IMR-90 (cell line): ENCODE measurements around the gene TBC1D22B. TPM values are rescaled to one million over a fixed set of nuclear protein-coding genes. Genes with fewer than 3 reads are reported as not detected.

Experiments
- ATAC-seq: fragments of 200-7000 bp; cut with Tn5 transposase; 2 replicates; pipeline ENCODE4 v1.9.1; 2020; ENCODE audit warnings: low read depth, mild to moderate bottlenecking, moderate library complexity
- BruUV-seq: library from RNA; stranded (reverse); fragments of 400-500 nt; replicated peaks from 2 replicates; lab custom pipeline; 2021; lab: Mats Ljungman, UMichigan
- CTCF ChIA-PET: fragments of 300-600 bp; formaldehyde crosslinking; extraction: SDS; loops from one replicate; lab custom pipeline; 2021; ENCODE audit warnings: antibody characterized with exemption; lab: Yijun Ruan, JAX
- POLR2A ChIA-PET: fragments of 300-600 bp; sonication (Branson Sonifier 250); formaldehyde crosslinking; loops from one replicate; lab custom pipeline; 2022; ENCODE audit warnings: antibody characterized with exemption; ENCODE audit not compliant: unreplicated experiment; lab: Charles Lee
- DNase-seq: peaks from one replicate; pipeline ENCODE4 v3.0.0; 2013
- H2AFZ ChIP-seq: replicated peaks from 2 replicates; pipeline ENCODE3; 2013; ENCODE audit warnings: low read length, mild to moderate bottlenecking; ENCODE audit not compliant: poor library complexity
- H2AK5ac ChIP-seq: 2 replicates; pipeline ENCODE4 v1.6.1; 2013; ENCODE audit warnings: low read depth, low read length, inconsistent platforms
- H2AK9ac ChIP-seq: replicated peaks from 2 replicates; pipeline ENCODE3; 2013; ENCODE audit warnings: mild to moderate bottlenecking, low read depth, low read length, moderate library complexity; ENCODE audit not compliant: poor library complexity
- H2BK120ac ChIP-seq: 2 replicates; pipeline ENCODE4 v1.6.1; 2013; ENCODE audit warnings: low read depth, low read length, inconsistent platforms
- H2BK15ac ChIP-seq: 3 replicates; pipeline ENCODE4 v1.6.1; 2013; ENCODE audit warnings: low read depth, low read length, inconsistent platforms
- H2BK20ac ChIP-seq: 2 replicates; pipeline ENCODE4 v1.6.1; 2013; ENCODE audit warnings: low read depth, mild to moderate bottlenecking, inconsistent platforms, low read length, moderate library complexity
- H2BK5ac ChIP-seq: 2 replicates; pipeline ENCODE4 v1.6.1; 2013; ENCODE audit warnings: mild to moderate bottlenecking, low read depth, low read length, inconsistent platforms; ENCODE audit not compliant: poor library complexity, severe bottlenecking
- H3K14ac ChIP-seq: replicated peaks from 2 replicates; pipeline ENCODE4 v1.6.1; 2013; ENCODE audit warnings: low read depth, low read length, inconsistent platforms
- H3K18ac ChIP-seq: 2 replicates; pipeline ENCODE4 v1.6.1; 2013; ENCODE audit warnings: low read depth, low read length, control low read depth
- H3K23ac ChIP-seq: 2 replicates; pipeline ENCODE4 v1.6.1; 2013; ENCODE audit warnings: low read depth, low read length, inconsistent platforms
- H3K27ac ChIP-seq: 2 replicates; pipeline ENCODE4 v1.5.1; 2013; ENCODE audit warnings: mild to moderate bottlenecking, control low read depth, low read length; ENCODE audit not compliant: insufficient read depth
- H3K27me3 ChIP-seq: 2 replicates; pipeline ENCODE4 v1.6.1; 2013; ENCODE audit warnings: low read length; ENCODE audit not compliant: control insufficient read depth, insufficient read depth
- H3K36me3 ChIP-seq: 2 replicates; pipeline ENCODE4 v1.6.1; 2013; ENCODE audit warnings: low read length, mixed read lengths; ENCODE audit not compliant: control insufficient read depth, insufficient read depth
- H3K4ac ChIP-seq: 2 replicates; pipeline ENCODE4 v1.6.1; 2013; ENCODE audit warnings: low read depth, low read length, inconsistent platforms
- H3K4me1 ChIP-seq: 2 replicates; pipeline ENCODE4 v1.6.1; 2013; ENCODE audit warnings: low read length, mixed read lengths; ENCODE audit not compliant: control insufficient read depth, insufficient read depth
- H3K4me2 ChIP-seq: 2 replicates; pipeline ENCODE4 v1.6.1; 2013; ENCODE audit warnings: low read depth, mild to moderate bottlenecking, control low read depth, low read length, moderate library complexity
- H3K4me3 ChIP-seq: 2 replicates; pipeline ENCODE4 v1.5.1; 2013; ENCODE audit warnings: low read depth, mild to moderate bottlenecking, control low read depth, low read length, moderate library complexity; ENCODE audit not compliant: insufficient read depth
- H3K56ac ChIP-seq: 2 replicates; pipeline ENCODE4 v1.6.1; 2013; ENCODE audit warnings: low read length, inconsistent platforms; ENCODE audit not compliant: insufficient read depth; ENCODE audit errors: extremely low read depth
- H3K79me1 ChIP-seq, 2 experiments: 2 replicates each; pipeline ENCODE4 v1.6.1; 2013; ENCODE audit warnings: low read length in 2 of 2, inconsistent platforms in 1 of 2, low read depth in 1 of 2
- H3K9ac ChIP-seq: 2 replicates; pipeline ENCODE4 v1.6.1; 2013; ENCODE audit warnings: low read depth, low read length, control low read depth
- H3K9me1 ChIP-seq: 2 replicates; pipeline ENCODE4 v1.6.1; 2013; ENCODE audit warnings: low read length, inconsistent platforms; ENCODE audit not compliant: insufficient read depth
- H3K9me3 ChIP-seq: 2 replicates; pipeline ENCODE4 v1.6.1; 2013; ENCODE audit warnings: low read length; ENCODE audit not compliant: control insufficient read depth, insufficient read depth
- H4K20me1 ChIP-seq: 2 replicates; pipeline ENCODE4 v1.6.1; 2013; ENCODE audit warnings: low read length, inconsistent platforms; ENCODE audit not compliant: insufficient read depth
- H4K5ac ChIP-seq: 2 replicates; pipeline ENCODE4 v1.6.1; 2013; ENCODE audit warnings: mild to moderate bottlenecking, low read depth, low read length, control low read depth
- H4K8ac ChIP-seq, 2 experiments: 2 replicates each; pipeline ENCODE4 v1.6.1; 2013; ENCODE audit warnings: low read depth in 2 of 2, low read length in 2 of 2, control low read depth in 1 of 2, inconsistent platforms in 1 of 2
- H4K91ac ChIP-seq: 2 replicates; pipeline ENCODE4 v1.6.1; 2013; ENCODE audit warnings: low read depth, low read length, inconsistent platforms; ENCODE audit not compliant: insufficient read depth
- BHLHE40 ChIP-seq: fragments of 150-350 bp; IDR thresholded peaks from 2 replicates; pipeline ENCODE4 v1.6.1; 2016; ENCODE audit warnings: mild to moderate bottlenecking, low read depth, low read length
- CHD1 ChIP-seq: IDR thresholded peaks from 2 replicates; pipeline ENCODE4 v1.6.1; 2012; ENCODE audit warnings: low read depth, low read length, improper control_type of control experiment
- FOS ChIP-seq: fragments of 150-350 bp; IDR thresholded peaks from 2 replicates; pipeline ENCODE4 v1.6.1; 2016; ENCODE audit warnings: low read depth, low read length
- MAFK ChIP-seq: IDR thresholded peaks from 2 replicates; pipeline ENCODE4 v1.6.1; 2012; ENCODE audit warnings: low read depth, low read length, improper control_type of control experiment
- MAZ ChIP-seq: IDR thresholded peaks from 2 replicates; pipeline ENCODE4 v1.6.1; 2012; ENCODE audit warnings: low read depth, mild to moderate bottlenecking, low read length, improper control_type of control experiment, moderate library complexity, borderline replicate concordance
- MXI1 ChIP-seq: IDR thresholded peaks from 2 replicates; pipeline ENCODE4 v1.6.1; 2012; ENCODE audit warnings: low read depth, mild to moderate bottlenecking, low read length, moderate library complexity, borderline replicate concordance
- NFE2L2 ChIP-seq: fragments of 150-350 bp; IDR thresholded peaks from 2 replicates; pipeline ENCODE4 v1.6.1; 2016; ENCODE audit warnings: low read depth, mild to moderate bottlenecking, low read length
- POLR2A ChIP-seq: IDR thresholded peaks from 2 replicates; pipeline ENCODE4 v1.6.1; 2012; ENCODE audit warnings: mild to moderate bottlenecking, low read depth, low read length
- RAD21 ChIP-seq: IDR thresholded peaks from 2 replicates; pipeline ENCODE4 v1.6.1; 2012; ENCODE audit warnings: low read length, improper control_type of control experiment
- RCOR1 ChIP-seq: IDR thresholded peaks from 2 replicates; pipeline ENCODE4 v1.6.1; 2012; ENCODE audit warnings: mild to moderate bottlenecking, low read length, improper control_type of control experiment; ENCODE audit not compliant: insufficient replicate concordance
- RFX5 ChIP-seq: IDR thresholded peaks from 2 replicates; pipeline ENCODE4 v1.8.0; 2012; ENCODE audit warnings: low read depth, mild to moderate bottlenecking, low read length, moderate library complexity
- SMC3 ChIP-seq: fragments of 150-350 bp; IDR thresholded peaks from 2 replicates; pipeline ENCODE4 v1.6.1; 2016; ENCODE audit warnings: low read depth, mild to moderate bottlenecking, antibody characterized with exemption, low read length, moderate library complexity
- WGBS, 2 experiments: methylation state at CpG; one replicate each; pipeline versions ENCODE4 v1.1.5 to v1.1.7; 2013; ENCODE audit warnings: missing lambda C conversion rate in 2 of 2; ENCODE audit not compliant: insufficient read length in 1 of 2; ENCODE audit errors: extremely low coverage in 2 of 2; 5-methylcytosine and 5-hydroxymethylcytosine counted together
- dilution Hi-C: fragments of 300-500 bp; cut with HindIII; formaldehyde crosslinking; loops from one replicate; pipeline ENCODE4 v1.14.3; 2018; ENCODE audit warnings: low sequenced_read_pairs; ENCODE audit not compliant: unreplicated experiment
- in situ Hi-C: fragments of 300-500 bp; cut with MboI; formaldehyde crosslinking; loops from 3 replicates; pipeline ENCODE4 v1.14.3; 2019; ENCODE audit warnings: low sequenced_read_pairs, inconsistent platforms, mixed read lengths
- intact Hi-C: fragments of 100-400 bp; cut with micrococcal nuclease; formaldehyde crosslinking; loops from 2 replicates; pipeline ENCODE4 v1.10.0; 2022
- polyA plus RNA-seq, 3 experiments: library from polyadenylated mRNA; depleted of rRNA; stranded (reverse); fragments of >200 nt; gene quantifications; 2 replicates each; pipeline ENCODE4 v1.2.3, GENCODE V29; 2012; ENCODE audit warnings: low replicate concordance in 1 of 3
- total RNA-seq: library from RNA; depleted of rRNA; stranded (reverse); fragments of >200 nt; gene quantifications from 2 replicates; pipeline ENCODE4 v1.2.3, GENCODE V29; 2012
- TF ChIP-seq, protein P1 (sequence below): conservative IDR thresholded peaks from 2 replicates; pipeline ENCODE4 v1.5.1; 2012; ENCODE audit warnings: mild to moderate bottlenecking, low read depth, low read length, improper control_type of control experiment
- TF ChIP-seq, protein P2 (sequence below): fragments of 150-350 bp; IDR thresholded peaks from 2 replicates; pipeline ENCODE4 v1.6.1; 2017; ENCODE audit warnings: mild to moderate bottlenecking, antibody characterized with exemption, low read length, low read depth

The TBC1D22B gene
- total and polyA plus RNA-seq, 2 of the 4 experiments (the other 2 are of a cell fraction): 6.6 to 7.5 TPM

- TF ChIP-seq RFX5 (no peak), NFE2L2 (no peak), RCOR1 (no peak)
Measured at GRCh38 chr6:37230104-37230503, 27.5 kb upstream of the TBC1D22B start (continued).

DNA sequence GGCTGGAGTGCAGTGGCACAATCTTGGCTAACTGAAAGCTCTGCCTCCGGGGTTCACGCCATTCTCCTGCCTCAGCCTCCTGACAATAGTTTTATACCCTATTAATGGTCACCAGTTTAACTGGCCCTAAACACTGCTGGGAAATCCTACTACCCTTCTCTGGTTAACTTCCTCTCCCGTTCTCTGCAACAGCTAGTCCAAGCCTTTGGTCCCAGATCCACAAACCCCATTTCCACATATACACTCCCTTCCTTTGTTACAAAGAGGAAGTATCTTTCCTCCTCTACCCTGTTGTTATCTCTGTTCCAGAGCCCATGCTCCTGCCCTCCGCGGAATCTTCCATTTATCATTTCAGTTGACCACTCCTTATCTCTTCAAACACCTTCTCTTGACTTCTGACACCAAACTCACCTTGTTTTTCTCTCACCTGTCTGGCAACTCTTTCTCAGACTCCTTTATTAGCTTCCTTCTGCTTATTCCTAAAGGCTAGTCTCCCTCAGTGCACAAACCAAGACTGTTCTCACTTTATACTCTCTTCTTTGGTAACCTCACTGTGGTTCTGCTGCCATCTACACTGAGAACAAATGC lies 25.0 kb upstream of the TBC1D22B start:
- Histone ChIP-seq H2AFZ (no peak overlapping the region), H2BK15ac (no peak overlapping the region), H4K5ac (no peak overlapping the region), H3K14ac (no peak overlapping the region), H3K79me1 (no peaks in the 10 kb centered on the region; a peak in 1 of 4 replicates), H4K20me1 (no peaks in the 10 kb centered on the region), H3K27me3 (no peaks in the 10 kb centered on the region), H2AK5ac (no peak overlapping the region), H3K56ac (no peak overlapping the region), H3K23ac (no peak overlapping the region), H3K27ac (no peak overlapping the region), H2AK9ac (no peak overlapping the region), H3K4ac (no peak overlapping the region), H3K4me2 (no peak overlapping the region), H3K4me3 (no peak overlapping the region), H3K9ac (no peak overlapping the region), H3K9me3 (no peaks in the 10 kb centered on the region), H2BK120ac (no peak overlapping the region), H4K8ac (no peak overlapping the region), H4K91ac (no peak overlapping the region), H3K4me1 (peaks cover 2% of the 10 kb centered on the region; the same call in 1 of the 2 replicates), H3K18ac (no peak overlapping the region), H3K36me3 (no peaks in the 10 kb centered on the region), H2BK20ac (no peak overlapping the region), H2BK5ac (no peak overlapping the region), H3K9me1 (peaks cover 6% of the 10 kb centered on the region; the same call in 1 of the 2 replicates)
- dilution Hi-C loops: no loop called here
- in situ Hi-C loops: no loop called here
- WGBS, 2 experiments: 80% methylated on average over 3 of the region's 5 CpGs; no CpG with 5 or more reads in 1 of the 2 experiments
- ATAC-seq (no peak), DNase-seq (no peak)
- intact Hi-C loops: no loop called here
- ChIA-PET CTCF (no interaction called here), POLR2A (no interaction called here)
- BruUV-seq: no TSS peak
- TF ChIP-seq NFE2L2: no peak
- no peak for TF ChIP-seq RAD21
- TF ChIP-seq, protein P1, sequence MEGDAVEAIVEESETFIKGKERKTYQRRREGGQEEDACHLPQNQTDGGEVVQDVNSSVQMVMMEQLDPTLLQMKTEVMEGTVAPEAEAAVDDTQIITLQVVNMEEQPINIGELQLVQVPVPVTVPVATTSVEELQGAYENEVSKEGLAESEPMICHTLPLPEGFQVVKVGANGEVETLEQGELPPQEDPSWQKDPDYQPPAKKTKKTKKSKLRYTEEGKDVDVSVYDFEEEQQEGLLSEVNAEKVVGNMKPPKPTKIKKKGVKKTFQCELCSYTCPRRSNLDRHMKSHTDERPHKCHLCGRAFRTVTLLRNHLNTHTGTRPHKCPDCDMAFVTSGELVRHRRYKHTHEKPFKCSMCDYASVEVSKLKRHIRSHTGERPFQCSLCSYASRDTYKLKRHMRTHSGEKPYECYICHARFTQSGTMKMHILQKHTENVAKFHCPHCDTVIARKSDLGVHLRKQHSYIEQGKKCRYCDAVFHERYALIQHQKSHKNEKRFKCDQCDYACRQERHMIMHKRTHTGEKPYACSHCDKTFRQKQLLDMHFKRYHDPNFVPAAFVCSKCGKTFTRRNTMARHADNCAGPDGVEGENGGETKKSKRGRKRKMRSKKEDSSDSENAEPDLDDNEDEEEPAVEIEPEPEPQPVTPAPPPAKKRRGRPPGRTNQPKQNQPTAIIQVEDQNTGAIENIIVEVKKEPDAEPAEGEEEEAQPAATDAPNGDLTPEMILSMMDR: no peak
- TF ChIP-seq MAZ: no peak
- no peak for TF ChIP-seq POLR2A
- no peak for TF ChIP-seq MXI1
- no peak for TF ChIP-seq BHLHE40
- TF ChIP-seq, protein P2, sequence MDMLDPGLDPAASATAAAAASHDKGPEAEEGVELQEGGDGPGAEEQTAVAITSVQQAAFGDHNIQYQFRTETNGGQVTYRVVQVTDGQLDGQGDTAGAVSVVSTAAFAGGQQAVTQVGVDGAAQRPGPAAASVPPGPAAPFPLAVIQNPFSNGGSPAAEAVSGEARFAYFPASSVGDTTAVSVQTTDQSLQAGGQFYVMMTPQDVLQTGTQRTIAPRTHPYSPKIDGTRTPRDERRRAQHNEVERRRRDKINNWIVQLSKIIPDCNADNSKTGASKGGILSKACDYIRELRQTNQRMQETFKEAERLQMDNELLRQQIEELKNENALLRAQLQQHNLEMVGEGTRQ: no peak
- TF ChIP-seq RFX5: no peak
- no peak for TF ChIP-seq FOS
- TF ChIP-seq MAFK: no peak
- TF ChIP-seq SMC3: no peak
- TF ChIP-seq CHD1: no peak
- TF ChIP-seq RCOR1: no peak
